ENCODE results near the gene EML4. TPM values are rescaled to one million over a fixed set of nuclear protein-coding genes. Genes with fewer than 3 reads are reported as not detected.

The EML4 gene
- total RNA-seq, 1 donor from 2014 or later: 167 TPM

DNA sequence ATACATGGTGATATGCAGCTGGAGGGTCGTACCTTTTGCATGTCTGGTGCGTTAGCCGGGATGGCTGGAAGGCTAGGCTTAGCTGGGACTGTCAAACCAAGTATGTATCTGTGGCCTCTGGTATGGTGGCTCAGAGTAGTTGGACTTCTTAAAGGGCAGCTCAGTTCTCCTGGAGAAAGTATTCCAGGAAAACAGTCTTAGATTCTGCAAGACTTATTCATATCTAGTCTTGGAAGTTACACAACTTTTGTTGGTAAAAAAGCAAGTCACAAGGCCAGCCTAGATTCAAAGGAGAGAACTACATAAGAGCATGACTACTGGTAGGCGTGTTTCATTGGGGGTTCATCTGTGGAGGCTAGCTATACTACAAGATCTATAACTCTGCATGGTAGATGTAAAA, 45.5 kb downstream of the EML4 start:
- H2AFZ ChIP-seq (replicated peaks): no peak overlapping the region
- peaks cover 96% of the 10 kb centered on the region for H3K79me2 ChIP-seq (ENCODE audit: low read depth)
- Mint-ChIP-seq H3K4me1 (no peaks in the 10 kb centered on the region), H3K9me3 (peaks cover 8% of the 10 kb centered on the region), H3K27me3 (ENCODE audit: insufficient read depth, low read depth) (no peaks in the 10 kb centered on the region), H3K36me3 (peaks cover 6% of the 10 kb centered on the region), H3K27ac (no peak overlapping the region), H3K4me3 (no peak overlapping the region)
- no peaks in the 10 kb centered on the region for H3K9me3 ChIP-seq (ENCODE audit: low read depth)
- H3K4me1 ChIP-seq: no peaks in the 10 kb centered on the region
- no peak overlapping the region for H3K4me2 ChIP-seq
- H3K27me3 ChIP-seq: no peaks in the 10 kb centered on the region
- no peak overlapping the region for H3K9ac ChIP-seq
- H3F3A ChIP-seq (ENCODE audit: low read depth): peaks cover 4% of the 10 kb centered on the region
- H3K27ac ChIP-seq: no peak overlapping the region
- H4K20me1 ChIP-seq (ENCODE audit: low read depth): peaks cover 75% of the 10 kb centered on the region
- TF ChIP-seq EZH2phosphoT487 (IDR thresholded peaks at IDR 0.05): no peak
- TF ChIP-seq CTCF (IDR thresholded peaks at IDR 0.05): no peak
- TF ChIP-seq EZH2 (IDR thresholded peaks at IDR 0.05): no peak
- H3K4me3 ChIP-seq: no peak overlapping the region
- no peak for DNase-seq (ENCODE audit: low spot score)
- H3K36me3 ChIP-seq: no peaks in the 10 kb centered on the region

- peaks cover 4% of the 10 kb centered on the region for H3F3A ChIP-seq (ENCODE audit: low read depth)
- peaks cover 97% of the 10 kb centered on the region for H3K79me2 ChIP-seq (ENCODE audit: low read depth)
- Mint-ChIP-seq H3K4me3 (no peak overlapping the region), H3K27me3 (ENCODE audit: insufficient read depth, low read depth) (no peaks in the 10 kb centered on the region), H3K4me1 (no peaks in the 10 kb centered on the region), H3K27ac (no peak overlapping the region), H3K9me3 (peaks cover 8% of the 10 kb centered on the region), H3K36me3 (peaks cover 7% of the 10 kb centered on the region)
- H3K36me3 ChIP-seq: no peaks in the 10 kb centered on the region
- TF ChIP-seq EZH2phosphoT487 (IDR thresholded peaks at IDR 0.05): no peak
- no peak for TF ChIP-seq CTCF (IDR thresholded peaks at IDR 0.05)
- no peak for TF ChIP-seq EZH2 (IDR thresholded peaks at IDR 0.05)
- H3K4me3 ChIP-seq: no peak overlapping the region
- no peak overlapping the region for H3K27ac ChIP-seq
- H3K9me3 ChIP-seq (ENCODE audit: low read depth): no peaks in the 10 kb centered on the region
- DNase-seq (ENCODE audit: low spot score): no peak
- no peak overlapping the region for H2AFZ ChIP-seq (replicated peaks)
- no peaks in the 10 kb centered on the region for H3K27me3 ChIP-seq
- H3K4me2 ChIP-seq: no peak overlapping the region
- H3K9ac ChIP-seq: no peak overlapping the region
- H4K20me1 ChIP-seq (ENCODE audit: low read depth): peaks cover 63% of the 10 kb centered on the region
- H3K4me1 ChIP-seq: no peaks in the 10 kb centered on the region
Measured at GRCh38 chr2:42216694-42217093, 47.5 kb downstream of the EML4 start.

- no peaks in the 10 kb centered on the region for H3K27me3 Mint-ChIP-seq (ENCODE audit: insufficient read depth, low read depth)
- H3K27me3 ChIP-seq: no peaks in the 10 kb centered on the region
- H3K36me3 ChIP-seq: no peaks in the 10 kb centered on the region
- no peak overlapping the region for H2AFZ ChIP-seq (replicated peaks)
- H3K4me1 ChIP-seq: no peaks in the 10 kb centered on the region
- no peak overlapping the region for H3K27ac Mint-ChIP-seq
- H3K4me3 Mint-ChIP-seq: no peak overlapping the region
- H3K27ac ChIP-seq: no peak overlapping the region
- peaks cover 4% of the 10 kb centered on the region for H3F3A ChIP-seq (ENCODE audit: low read depth)
- no peak overlapping the region for H3K4me3 ChIP-seq
- no peak for DNase-seq (ENCODE audit: low spot score)
- no peak overlapping the region for H3K9ac ChIP-seq
- H3K9me3 ChIP-seq (ENCODE audit: low read depth): peaks cover 2% of the 10 kb centered on the region
- no peak overlapping the region for H3K4me2 ChIP-seq
- H3K9me3 Mint-ChIP-seq: peaks cover 8% of the 10 kb centered on the region
- H4K20me1 ChIP-seq (ENCODE audit: low read depth): peaks cover 57% of the 10 kb centered on the region
- no peaks in the 10 kb centered on the region for H3K4me1 Mint-ChIP-seq
- peaks cover 97% of the 10 kb centered on the region for H3K79me2 ChIP-seq (ENCODE audit: low read depth)
- peaks cover 7% of the 10 kb centered on the region for H3K36me3 Mint-ChIP-seq
- TF ChIP-seq EZH2phosphoT487 (IDR thresholded peaks at IDR 0.05): no peak
- no peak for TF ChIP-seq EZH2 (IDR thresholded peaks at IDR 0.05)
Measured at GRCh38 chr2:42217307-42217706, 48.2 kb downstream of the EML4 start.

GRCh38 chr2:42217914-42218313, 48.8 kb downstream of the EML4 start:
- Mint-ChIP-seq H3K4me1 (no peaks in the 10 kb centered on the region), H3K4me3 (no peak overlapping the region), H3K27ac (no peak overlapping the region), H3K27me3 (ENCODE audit: insufficient read depth, low read depth) (no peaks in the 10 kb centered on the region), H3K9me3 (peaks cover 8% of the 10 kb centered on the region), H3K36me3 (peaks cover 8% of the 10 kb centered on the region)
- H3K36me3 ChIP-seq: no peaks in the 10 kb centered on the region
- no peaks in the 10 kb centered on the region for H3K27me3 ChIP-seq
- H3F3A ChIP-seq (ENCODE audit: low read depth): peaks cover 6% of the 10 kb centered on the region
- H3K4me1 ChIP-seq: no peaks in the 10 kb centered on the region
- H3K4me2 ChIP-seq: no peak overlapping the region
- peaks cover 5% of the 10 kb centered on the region for H3K9me3 ChIP-seq (ENCODE audit: low read depth)
- H2AFZ ChIP-seq (replicated peaks): no peak overlapping the region
- peaks cover 53% of the 10 kb centered on the region for H4K20me1 ChIP-seq (ENCODE audit: low read depth)
- H3K4me3 ChIP-seq: no peak overlapping the region
- DNase-seq (ENCODE audit: low spot score): no peak
- peaks cover 97% of the 10 kb centered on the region for H3K79me2 ChIP-seq (ENCODE audit: low read depth)
- no peak overlapping the region for H3K27ac ChIP-seq
- H3K9ac ChIP-seq: no peak overlapping the region
- TF ChIP-seq CTCF (IDR thresholded peaks at IDR 0.05): no peak
- no peak for TF ChIP-seq EZH2 (IDR thresholded peaks at IDR 0.05)
- TF ChIP-seq EZH2phosphoT487 (IDR thresholded peaks at IDR 0.05): no peak

All from neural progenitor cell (in vitro differentiated cells).